ENCODE results near the gene EGFR.

The EGFR gene

GRCh38 chr7:55180963-55181542 lies 162.2 kb downstream of the EGFR start:
- TF ChIP-seq CTCF (IDR thresholded peaks at IDR 0.05; ENCODE audit: borderline replicate concordance, insufficient read depth, low read depth, low read length): no peak
- no peak overlapping the region for H3K4me3 ChIP-seq (ENCODE audit: low read depth, low read length)

- no peak overlapping the region for H3K4me3 ChIP-seq (ENCODE audit: low read depth, low read length)
- TF ChIP-seq CTCF (IDR thresholded peaks at IDR 0.05; ENCODE audit: borderline replicate concordance, insufficient read depth, low read depth, low read length): no peak
These were observed 162.9 kb downstream of the EGFR start for GRCh38 chr7:55181762-55182161.

- no peak overlapping the region for H3K4me3 ChIP-seq (ENCODE audit: low read depth, low read length)
- no peak for TF ChIP-seq CTCF (IDR thresholded peaks at IDR 0.05; ENCODE audit: borderline replicate concordance, insufficient read depth, low read depth, low read length)
These were observed 165.1 kb downstream of the EGFR start for GRCh38 chr7:55183897-55184296.

GRCh38 chr7:55185321-55185802 lies 166.5 kb downstream of the EGFR start:
- no peak for TF ChIP-seq CTCF (IDR thresholded peaks at IDR 0.05; ENCODE audit: borderline replicate concordance, insufficient read depth, low read depth, low read length)
- no peak overlapping the region for H3K4me3 ChIP-seq (ENCODE audit: low read depth, low read length)

GRCh38 chr7:55185941-55186609 lies 167.3 kb downstream of the EGFR start:
- no peak overlapping the region for H3K4me3 ChIP-seq (ENCODE audit: low read depth, low read length)
- no peak for TF ChIP-seq CTCF (IDR thresholded peaks at IDR 0.05; ENCODE audit: borderline replicate concordance, insufficient read depth, low read depth, low read length)

- H3K4me3 ChIP-seq (ENCODE audit: low read depth, low read length): no peak overlapping the region
- TF ChIP-seq CTCF (IDR thresholded peaks at IDR 0.05; ENCODE audit: borderline replicate concordance, insufficient read depth, low read depth, low read length): no peak
These were observed 169.1 kb downstream of the EGFR start for GRCh38 chr7:55187701-55188491.

All from GM12875 (cell line).